Measurements from ENCODE around the gene DNAJC24.

DNA sequence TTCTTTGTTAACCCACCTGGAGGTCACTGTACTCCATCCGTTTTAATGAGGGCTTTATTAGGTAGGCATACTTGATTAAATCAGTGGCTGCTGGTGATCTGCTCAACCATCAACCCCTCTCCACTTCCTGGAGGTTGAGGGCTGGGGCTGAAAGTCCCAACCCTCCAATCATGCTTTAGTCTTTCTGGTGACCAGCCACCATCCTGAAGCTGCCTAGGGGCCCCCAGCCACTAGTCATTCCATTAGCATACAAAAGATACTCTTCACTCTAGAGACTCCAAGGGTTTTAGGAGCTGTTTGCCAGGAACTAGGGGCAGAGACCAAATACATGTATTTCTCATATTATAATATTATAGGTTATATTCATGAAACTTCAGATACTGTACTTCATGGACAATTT, 13.5 kb downstream of the DNAJC24 start:
- TF ChIP-seq POLR2A (IDR thresholded peaks at IDR 0.05), result no peak
- no peak for TF ChIP-seq CTCF (IDR thresholded peaks at IDR 0.05)

All from prostate gland (tissue), 2 donors.